ENCODE data around the gene SLC5A11.

DNA sequence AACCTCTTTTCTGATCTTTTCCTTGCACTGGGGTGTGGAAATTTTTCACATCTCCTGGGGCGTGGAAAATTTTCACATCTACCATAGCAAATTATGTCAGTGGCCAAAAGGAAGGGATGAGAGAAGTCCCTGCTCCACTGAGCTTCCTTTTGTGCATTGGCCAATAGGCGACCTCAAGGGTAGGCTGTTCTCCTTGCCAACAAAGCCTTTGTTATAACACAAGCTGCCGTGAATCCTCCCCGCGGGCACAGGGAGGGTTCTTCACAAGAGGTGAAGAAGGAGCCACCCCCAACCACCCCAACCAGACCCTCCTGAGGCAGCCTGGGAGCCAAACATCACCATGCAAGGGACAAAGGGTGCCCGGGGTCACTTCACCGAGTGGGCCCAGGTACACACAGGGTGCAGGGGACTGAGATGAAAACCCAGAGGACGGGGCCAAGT lies 6.5 kb downstream of the SLC5A11 start:
- TF ChIP-seq, protein P1, sequence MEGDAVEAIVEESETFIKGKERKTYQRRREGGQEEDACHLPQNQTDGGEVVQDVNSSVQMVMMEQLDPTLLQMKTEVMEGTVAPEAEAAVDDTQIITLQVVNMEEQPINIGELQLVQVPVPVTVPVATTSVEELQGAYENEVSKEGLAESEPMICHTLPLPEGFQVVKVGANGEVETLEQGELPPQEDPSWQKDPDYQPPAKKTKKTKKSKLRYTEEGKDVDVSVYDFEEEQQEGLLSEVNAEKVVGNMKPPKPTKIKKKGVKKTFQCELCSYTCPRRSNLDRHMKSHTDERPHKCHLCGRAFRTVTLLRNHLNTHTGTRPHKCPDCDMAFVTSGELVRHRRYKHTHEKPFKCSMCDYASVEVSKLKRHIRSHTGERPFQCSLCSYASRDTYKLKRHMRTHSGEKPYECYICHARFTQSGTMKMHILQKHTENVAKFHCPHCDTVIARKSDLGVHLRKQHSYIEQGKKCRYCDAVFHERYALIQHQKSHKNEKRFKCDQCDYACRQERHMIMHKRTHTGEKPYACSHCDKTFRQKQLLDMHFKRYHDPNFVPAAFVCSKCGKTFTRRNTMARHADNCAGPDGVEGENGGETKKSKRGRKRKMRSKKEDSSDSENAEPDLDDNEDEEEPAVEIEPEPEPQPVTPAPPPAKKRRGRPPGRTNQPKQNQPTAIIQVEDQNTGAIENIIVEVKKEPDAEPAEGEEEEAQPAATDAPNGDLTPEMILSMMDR (IDR thresholded peaks at IDR 0.05 in 2 of 3, conservative IDR thresholded peaks at IDR 0.05 in 1 of 3; ENCODE audit: borderline replicate concordance in 1 of 3, insufficient read depth in 1 of 3, low read depth in 2 of 3, low read length in 2 of 3), result no peak
- TF ChIP-seq CEBPB (IDR thresholded peaks at IDR 0.05; ENCODE audit: low read depth) (no peak), RAD21 (IDR thresholded peaks at IDR 0.05; ENCODE audit: low read depth) (no peak), ZNF274 (IDR thresholded peaks at IDR 0.05; ENCODE audit: low read depth, low read length) (no peak), JUND (IDR thresholded peaks at IDR 0.05) (no peak), SP1 (IDR thresholded peaks at IDR 0.05; ENCODE audit: low read depth) (no peak), POLR2A (IDR thresholded peaks at IDR 0.05; ENCODE audit: borderline replicate concordance, extremely low read depth, insufficient read depth, insufficient read length) (no peak), POLR2AphosphoS5 (IDR thresholded peaks at IDR 0.05; ENCODE audit: low read depth, low read length) (no peak)
- TF ChIP-seq, protein P2, sequence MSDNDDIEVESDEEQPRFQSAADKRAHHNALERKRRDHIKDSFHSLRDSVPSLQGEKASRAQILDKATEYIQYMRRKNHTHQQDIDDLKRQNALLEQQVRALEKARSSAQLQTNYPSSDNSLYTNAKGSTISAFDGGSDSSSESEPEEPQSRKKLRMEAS (IDR thresholded peaks at IDR 0.05), result no peak

All from HCT116 (cell line).